ENCODE measurements around the gene G6PC2.

DNA sequence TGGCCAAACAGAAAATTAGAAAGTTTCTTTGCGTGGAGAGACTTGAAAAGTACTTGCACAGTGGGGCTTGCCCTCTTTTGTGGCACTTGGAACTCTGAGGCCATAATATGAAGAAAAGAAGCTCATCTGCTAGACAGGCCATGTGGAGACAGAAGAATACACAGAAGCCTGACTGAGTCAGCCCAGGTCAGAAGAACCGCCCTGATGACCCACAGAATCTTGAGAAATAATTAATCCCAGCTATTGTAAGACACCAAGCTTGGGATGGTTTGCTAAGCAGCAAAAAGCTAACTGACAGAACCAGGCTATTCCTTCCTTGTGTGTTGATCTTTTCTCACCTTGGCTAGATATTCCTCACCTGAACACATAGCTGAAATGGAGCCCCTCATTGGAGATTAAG lies 33.7 kb downstream of the G6PC2 start:
- TF ChIP-seq, protein P1, sequence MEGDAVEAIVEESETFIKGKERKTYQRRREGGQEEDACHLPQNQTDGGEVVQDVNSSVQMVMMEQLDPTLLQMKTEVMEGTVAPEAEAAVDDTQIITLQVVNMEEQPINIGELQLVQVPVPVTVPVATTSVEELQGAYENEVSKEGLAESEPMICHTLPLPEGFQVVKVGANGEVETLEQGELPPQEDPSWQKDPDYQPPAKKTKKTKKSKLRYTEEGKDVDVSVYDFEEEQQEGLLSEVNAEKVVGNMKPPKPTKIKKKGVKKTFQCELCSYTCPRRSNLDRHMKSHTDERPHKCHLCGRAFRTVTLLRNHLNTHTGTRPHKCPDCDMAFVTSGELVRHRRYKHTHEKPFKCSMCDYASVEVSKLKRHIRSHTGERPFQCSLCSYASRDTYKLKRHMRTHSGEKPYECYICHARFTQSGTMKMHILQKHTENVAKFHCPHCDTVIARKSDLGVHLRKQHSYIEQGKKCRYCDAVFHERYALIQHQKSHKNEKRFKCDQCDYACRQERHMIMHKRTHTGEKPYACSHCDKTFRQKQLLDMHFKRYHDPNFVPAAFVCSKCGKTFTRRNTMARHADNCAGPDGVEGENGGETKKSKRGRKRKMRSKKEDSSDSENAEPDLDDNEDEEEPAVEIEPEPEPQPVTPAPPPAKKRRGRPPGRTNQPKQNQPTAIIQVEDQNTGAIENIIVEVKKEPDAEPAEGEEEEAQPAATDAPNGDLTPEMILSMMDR (IDR thresholded peaks at IDR 0.05): no peak
- TF ChIP-seq POLR2A (IDR thresholded peaks at IDR 0.05; ENCODE audit: low read depth) (no peak), POLR2AphosphoS5 (IDR thresholded peaks at IDR 0.05) (no peak), EP300 (IDR thresholded peaks at IDR 0.05) (no peak)

All from esophagus muscularis mucosa (tissue), 4 donors.